K562 (cell line): ENCODE measurements around the gene RNPEPL1. TPM values are rescaled to one million over a fixed set of nuclear protein-coding genes. Genes with fewer than 3 reads are reported as not detected.

Experiments used
- ATAC-seq: fragments of 200-7000 bp; cut with Tn5 transposase; 3 replicates; pipeline ENCODE4 v1.9.1; 2020; ENCODE audit warnings: moderate library complexity
- BruUV-seq: library from RNA; stranded (reverse); fragments of 400-500 nt; replicated peaks from 2 replicates; lab custom pipeline; 2021; lab: Mats Ljungman, UMichigan
- CTCF ChIA-PET: fragments of 300-600 bp; formaldehyde crosslinking; extraction: SDS; loops from one replicate; lab custom pipeline; 2021; ENCODE audit warnings: low intra/inter-chr PET ratio; lab: Yijun Ruan, JAX
- POLR2A ChIA-PET: fragments of 300-600, 350-650 bp; sonication (Branson Sonifier 250); formaldehyde crosslinking; extraction: SDS; loops from one replicate; lab custom pipeline; 2021; ENCODE audit warnings: antibody characterized with exemption, inconsistent platforms; lab: Yijun Ruan, JAX
- DNase-seq, 4 experiments: peaks; one replicate each; pipeline versions ENCODE4 v3.0.0 to v3.0.0-alpha.2; 2011 to 2018; ENCODE audit warnings: low spot score in 3 of 4, mixed read lengths in 3 of 4; ENCODE audit errors: extremely low read depth in 1 of 4
- FAIRE-seq: peaks from 2 replicates; lab custom pipeline; 2011; peaks lifted over from hg19 to GRCh38; lab: Jason Lieb, UNC
- H2AFZ ChIP-seq: 2 replicates; pipeline ENCODE4 v1.6.0; 2011; ENCODE audit warnings: low read depth, low read length, control low read depth, inconsistent platforms
- H3K27ac ChIP-seq: fragments of 200-600 bp; 3 replicates; pipeline ENCODE4 v1.8.0; 2011; ENCODE audit warnings: low read depth, mild to moderate bottlenecking, control low read depth, inconsistent platforms, low read length, moderate library complexity, mixed read lengths; ENCODE audit errors: extremely low read depth
- H3K27me3 ChIP-seq, 2 experiments: fragments of 300-600 bp in 1 of 2; 2 replicates in 1 of 2; 3 replicates in 1 of 2; pipeline versions ENCODE4 v1.6.0 to v1.8.0; 2011; ENCODE audit warnings: inconsistent platforms in 2 of 2, low read length in 2 of 2, mild to moderate bottlenecking in 1 of 2, mixed read lengths in 1 of 2, moderate library complexity in 1 of 2; ENCODE audit not compliant: control insufficient read depth in 2 of 2, insufficient read depth in 2 of 2
- H3K36me3 ChIP-seq: fragments of 300-600 bp; 3 replicates; pipeline ENCODE4 v1.8.0; 2011; ENCODE audit warnings: mild to moderate bottlenecking, low read length, inconsistent platforms; ENCODE audit not compliant: control insufficient read depth, insufficient read depth
- H3K4me1 ChIP-seq, 2 experiments: fragments of 200-600 bp in 1 of 2; replicated peaks in 1 of 2; 2 replicates in 1 of 2; 3 replicates in 1 of 2; pipeline versions ENCODE4 v1.5.1 to v1.8.0; 2011; ENCODE audit warnings: inconsistent platforms in 2 of 2, low read length in 2 of 2, mild to moderate bottlenecking in 1 of 2, mixed read lengths in 1 of 2, moderate library complexity in 1 of 2; ENCODE audit not compliant: control insufficient read depth in 2 of 2, insufficient read depth in 2 of 2
- H3K4me2 ChIP-seq: 2 replicates; pipeline ENCODE4 v1.6.1; 2011; ENCODE audit warnings: low read length, control low read depth, inconsistent platforms, mixed read lengths; ENCODE audit not compliant: insufficient read depth
- H3K4me3 ChIP-seq: fragments of 200-600 bp; sonication (generic), shearing (Covaris generic); 2 replicates; pipeline ENCODE4 v1.5.1; 2016; ENCODE audit warnings: control low read depth, inconsistent platforms
- H3K79me2 ChIP-seq: fragments of 200-600 bp; 3 replicates; pipeline ENCODE4 v1.8.0; 2011; ENCODE audit warnings: low read length, inconsistent platforms; ENCODE audit not compliant: control insufficient read depth, insufficient read depth
- H3K9ac ChIP-seq, 2 experiments: 2 replicates each; pipeline versions ENCODE4 v1.6.0 to v1.6.1; 2011; ENCODE audit warnings: low read depth in 2 of 2, low read length in 2 of 2, control low read depth in 1 of 2, inconsistent platforms in 1 of 2, mild to moderate bottlenecking in 1 of 2, mixed read lengths in 1 of 2; ENCODE audit not compliant: insufficient read depth in 1 of 2
- H3K9me1 ChIP-seq: one replicate; pipeline ENCODE4 v1.6.0; 2011; ENCODE audit warnings: inconsistent platforms, mild to moderate bottlenecking, low read length, moderate library complexity; ENCODE audit not compliant: control insufficient read depth, insufficient read depth
- H3K9me3 ChIP-seq: replicated peaks from 2 replicates; pipeline ENCODE4 v1.5.1; 2011; ENCODE audit warnings: low read depth, low read length, inconsistent platforms; ENCODE audit not compliant: control insufficient read depth, insufficient read depth
- H4K20me1 ChIP-seq: replicated peaks from 2 replicates; pipeline ENCODE4 v1.6.1; 2011; ENCODE audit warnings: low read length, inconsistent platforms, mixed read lengths; ENCODE audit not compliant: control insufficient read depth, insufficient read depth
- GABPB2 ChIP-seq: fragments of 250-450 bp; sonication (Bioruptor Pico); conservative IDR thresholded peaks from 2 replicates; pipeline ENCODE4 v1.5.1; 2021; ENCODE audit warnings: mild to moderate bottlenecking
- HOXB6 ChIP-seq: fragments of 250-450 bp; sonication (Bioruptor Pico); IDR thresholded peaks from 2 replicates; pipeline ENCODE4 v1.5.1; 2022; ENCODE audit warnings: mild to moderate bottlenecking, borderline replicate concordance
- MEF2D ChIP-seq: conservative IDR thresholded peaks from 2 replicates; pipeline ENCODE4 v1.6.1; 2016; ENCODE audit warnings: low read depth, missing genetic modification characterization, missing compliant biosample characterization
- NFRKB ChIP-seq: fragments of 450-650 bp; IDR thresholded peaks from 2 replicates; pipeline ENCODE4 v1.6.1; 2016; ENCODE audit warnings: low read depth
- POLR2AphosphoS5 ChIP-seq: IDR thresholded peaks from 2 replicates; pipeline ENCODE4 v1.6.1; 2011; ENCODE audit warnings: mild to moderate bottlenecking, low read depth, low read length, moderate library complexity; ENCODE audit not compliant: control insufficient read depth, insufficient read depth
- PPARD ChIP-seq: fragments of 250-450 bp; sonication (Bioruptor Pico); IDR thresholded peaks from 2 replicates; pipeline ENCODE4 v1.8.0; 2022; ENCODE audit warnings: inconsistent platforms, mild to moderate bottlenecking, moderate library complexity
- RBM25 ChIP-seq: fragments of 200-400 bp; formaldehyde crosslinking; IDR thresholded peaks from 2 replicates; pipeline ENCODE4 v1.6.1; 2018; ENCODE audit warnings: low read length, low read depth, moderate library complexity; ENCODE audit not compliant: severe bottlenecking
- SIN3A ChIP-seq, 2 experiments: fragments of 150-350 bp in 1 of 2; IDR thresholded peaks; 2 replicates each; pipeline ENCODE4 v1.6.1; 2011 to 2016; ENCODE audit warnings: borderline replicate concordance in 2 of 2, low read depth in 2 of 2, low read length in 2 of 2, mild to moderate bottlenecking in 2 of 2, moderate library complexity in 2 of 2; ENCODE audit not compliant: control insufficient read depth in 1 of 2
- SPI1 ChIP-seq: IDR thresholded peaks from 2 replicates; pipeline ENCODE4 v1.6.1; 2011; ENCODE audit warnings: low read depth, low read length, control low read depth, borderline replicate concordance
- TAF9B ChIP-seq: fragments of 450-650 bp; IDR thresholded peaks from 2 replicates; pipeline ENCODE4 v1.6.1; 2018; ENCODE audit warnings: mild to moderate bottlenecking; ENCODE audit not compliant: partially characterized antibody
- ZSCAN32 ChIP-seq: fragments of 450-650 bp; formaldehyde crosslinking; IDR thresholded peaks from 2 replicates; pipeline ENCODE4 v1.4.0; 2020; ENCODE audit warnings: mild to moderate bottlenecking, moderate library complexity
- WGBS: fragments of 100-300 bp; shearing (Covaris generic); methylation state at CpG from one replicate; pipeline ENCODE4 v1.1.6; 2016; ENCODE audit warnings: low coverage, mixed read lengths; ENCODE audit not compliant: insufficient coverage; ENCODE audit errors: missing lambda C conversion rate; 5-methylcytosine and 5-hydroxymethylcytosine counted together
- in situ Hi-C: fragments of 300-500 bp; cut with MboI; formaldehyde crosslinking; loops from 4 replicates; pipeline ENCODE4 v1.15.0; 2018; ENCODE audit warnings: inconsistent platforms, mixed read lengths
- intact Hi-C: fragments of 100-400 bp; cut with micrococcal nuclease; formaldehyde crosslinking; loops from 2 replicates; pipeline ENCODE4 v1.14.2; 2022
- polyA plus RNA-seq, 8 experiments: library from polyadenylated mRNA; depleted of rRNA in 4 of 8; stranded (reverse) in 5 of 8; unstranded in 3 of 8; fragments of >200 nt; fragmentation: Nextera tagmentation in 2 of 8; fragmentation: Illumina TruSeq in 1 of 8; extraction: Ambion mirVana in 2 of 8; extraction: Trizol in 1 of 8; gene quantifications; 2 replicates each; pipeline versions ENCODE4 v1.2.1 to v1.2.3, GENCODE V29; 2011 to 2014; ENCODE audit warnings: inconsistent platforms in 1 of 8, missing spikeins in 1 of 8
- total RNA-seq, 7 experiments: library from RNA; depleted of rRNA in 6 of 7; stranded (reverse); fragments of >200 nt in 6 of 7; fragmentation: Illumina TruSeq in 2 of 7; extraction: Trizol in 2 of 7; gene quantifications; 2 replicates each; pipeline versions ENCODE4 v1.2.1 to v1.2.3, GENCODE V29; 2011 to 2021; ENCODE audit warnings: low replicate concordance in 1 of 7

The RNPEPL1 gene
- total and polyA plus RNA-seq, 9 of the 15 experiments (the other 6 are each of a cell fraction or from before 2014, with no cell fraction given), result 0.07 to 38.7 (median 5.6) TPM

DNA sequence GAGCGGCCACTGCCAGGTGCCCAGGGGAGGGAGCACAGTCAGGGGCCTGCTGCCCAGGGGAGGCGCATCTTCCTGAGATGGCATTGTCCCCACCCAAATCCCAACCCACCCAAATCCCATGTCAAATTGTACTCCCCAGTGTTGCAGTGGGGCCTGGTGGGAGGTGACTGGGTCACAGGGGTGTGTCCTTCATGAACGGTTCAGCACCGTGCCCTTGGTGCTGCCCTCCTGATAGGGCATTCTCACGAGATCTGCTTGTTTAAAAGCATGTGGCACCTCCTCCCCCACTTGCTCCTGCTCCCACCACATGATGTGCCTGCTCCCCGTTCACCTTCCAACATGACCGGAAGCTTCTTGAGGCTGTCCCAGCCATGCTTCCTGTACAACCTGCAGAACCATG, 38.1 kb upstream of the RNPEPL1 start (continued):
- TF ChIP-seq SIN3A (IDR thresholded peaks at IDR 0.05; ENCODE audit: borderline replicate concordance in 2 of 2, control insufficient read depth in 1 of 2, low read depth in 2 of 2, low read length in 2 of 2) (no peak), PPARD (no peak), TAF9B (no peak), HOXB6 (CRISPR knock-in tag) (no peak), GABPB2 (CRISPR knock-in tag) (no peak), MEF2D (tag) (no peak)

GRCh38 chr2:240531038-240531437, 37.2 kb upstream of the RNPEPL1 start:
- no peak overlapping the region for H3K4me2 ChIP-seq
- H3K9me3 ChIP-seq, result peaks cover 5% of the 10 kb centered on the region
- no peak overlapping the region for H2AFZ ChIP-seq
- no peak overlapping the region for H3K9ac ChIP-seq
- CTCF ChIA-PET, result no interaction called here
- intact Hi-C loops (no loop called here), in situ Hi-C loops (no loop called here)
- H3K4me3 ChIP-seq, result no peak overlapping the region
- DNase-seq (no peak), ATAC-seq (no peak)
- no peaks in the 10 kb centered on the region; a peak in 1 of 5 replicates for H3K4me1 ChIP-seq
- 93% methylated on average over 5 of the region's 5 CpGs for WGBS
- POLR2A ChIA-PET, result no interaction called here
- no peaks in the 10 kb centered on the region for H3K9me1 ChIP-seq
- peaks cover 21% of the 10 kb centered on the region; the same call in 2 of the 3 replicates for H3K36me3 ChIP-seq
- no TSS peak for BruUV-seq
- no peaks in the 10 kb centered on the region; the same call in 2 of the 3 replicates for H3K79me2 ChIP-seq
- no peaks in the 10 kb centered on the region for H4K20me1 ChIP-seq
- no peak for TF ChIP-seq ZSCAN32 (CRISPR knock-in tag)
- TF ChIP-seq POLR2AphosphoS5, result no peak
- peak; percentile 46 for TF ChIP-seq RBM25
- TF ChIP-seq SPI1, result no peak
- no peak for TF ChIP-seq NFRKB
- TF ChIP-seq, all 486 proteins: peak for 1
- H3K27me3 ChIP-seq, result no peaks in the 10 kb centered on the region
- no peak overlapping the region for H3K27ac ChIP-seq
- no peak for FAIRE-seq
